K562 (cell line): ENCODE data around the gene WDR93. TPM values are rescaled to one million over a fixed set of nuclear protein-coding genes. Genes with fewer than 3 reads are reported as not detected.

ENCODE experiments used
- BRCA1 ChIP-seq, 2 experiments: fragments of 450-650 bp in 1 of 2; sonication (generic) in 1 of 2; formaldehyde crosslinking in 1 of 2; IDR thresholded peaks; 2 replicates each; pipeline versions ENCODE4 v1.5.0 to v1.6.1; 2017 to 2020; ENCODE audit warnings: mild to moderate bottlenecking in 1 of 2, missing genetic modification reagents in 1 of 2
- ETV5 ChIP-seq: sonication (generic); formaldehyde crosslinking; IDR thresholded peaks from 2 replicates; pipeline ENCODE4 v1.4.0; 2020; ENCODE audit warnings: low read depth, mild to moderate bottlenecking, missing genetic modification reagents
- FOXA3 ChIP-seq, 2 experiments: fragments of 450-650 bp in 1 of 2; sonication (generic) in 1 of 2; formaldehyde crosslinking; IDR thresholded peaks in 1 of 2; conservative IDR thresholded peaks in 1 of 2; 2 replicates each; pipeline versions ENCODE4 v1.4.0 to v1.8.0; 2020 to 2022; ENCODE audit warnings: mild to moderate bottlenecking in 2 of 2, missing genetic modification reagents in 1 of 2
- FOXM1 ChIP-seq, 2 experiments: fragments of 450-650 bp in 1 of 2; sonication (generic) in 1 of 2; formaldehyde crosslinking in 1 of 2; IDR thresholded peaks; 2 replicates each; pipeline versions ENCODE4 v1.6.1 to v1.9.0; 2017 to 2022; ENCODE audit warnings: low read depth in 2 of 2, mild to moderate bottlenecking in 2 of 2, missing genetic modification reagents in 1 of 2, moderate library complexity in 1 of 2
- GTF2B ChIP-seq: IDR thresholded peaks from 2 replicates; pipeline ENCODE4 v1.6.1; 2011; ENCODE audit not compliant: insufficient read length; ENCODE audit errors: extremely low read depth
- ILK ChIP-seq: fragments of 450-650 bp; IDR thresholded peaks from 2 replicates; pipeline ENCODE4 v1.6.1; 2016; ENCODE audit warnings: missing genetic modification characterization, low read depth, mild to moderate bottlenecking, missing compliant biosample characterization, moderate library complexity, borderline replicate concordance
- KAT2B ChIP-seq: IDR thresholded peaks from one replicate; pipeline ENCODE4 v1.6.1; 2012; ENCODE audit warnings: low read depth, mild to moderate bottlenecking, control low read depth, inconsistent platforms, low read length, moderate library complexity
- MITF ChIP-seq: IDR thresholded peaks from 2 replicates; pipeline ENCODE4 v1.6.1; 2014; ENCODE audit warnings: antibody characterized with exemption
- MTA1 ChIP-seq: fragments of 450-650 bp; IDR thresholded peaks from 2 replicates; pipeline ENCODE4 v1.6.1; 2017; ENCODE audit warnings: borderline replicate concordance
- NFATC3 ChIP-seq: fragments of 450-650 bp; IDR thresholded peaks from 2 replicates; pipeline ENCODE4 v1.6.1; 2017; ENCODE audit warnings: mild to moderate bottlenecking
- NFXL1 ChIP-seq: fragments of 450-650 bp; formaldehyde crosslinking; IDR thresholded peaks from 2 replicates; pipeline ENCODE4 v1.4.0; 2021; ENCODE audit warnings: mild to moderate bottlenecking
- NONO ChIP-seq, 2 experiments: fragments of 200-400 bp in 1 of 2; fragments of 450-650 bp in 1 of 2; formaldehyde crosslinking in 1 of 2; IDR thresholded peaks; 2 replicates each; pipeline ENCODE4 v1.6.1; 2017; ENCODE audit warnings: low read depth in 2 of 2, mild to moderate bottlenecking in 2 of 2, moderate library complexity in 2 of 2, low read length in 1 of 2
- PYGO2 ChIP-seq: fragments of 450-650 bp; IDR thresholded peaks from 2 replicates; pipeline ENCODE4 v1.6.1; 2016; ENCODE audit warnings: mild to moderate bottlenecking, missing genetic modification characterization, moderate library complexity, missing compliant biosample characterization
- RREB1 ChIP-seq: fragments of 250-450 bp; sonication (Bioruptor Pico); IDR thresholded peaks from 2 replicates; pipeline ENCODE4 v1.4.0; 2020
- SMAD1 ChIP-seq: fragments of 150-350 bp; IDR thresholded peaks from 2 replicates; pipeline ENCODE4 v1.6.1; 2014; ENCODE audit warnings: low read length, low read depth; ENCODE audit not compliant: partially characterized antibody
- TAF15 ChIP-seq: fragments of 200-400 bp; formaldehyde crosslinking; IDR thresholded peaks from 2 replicates; pipeline ENCODE4 v1.6.1; 2017; ENCODE audit warnings: mild to moderate bottlenecking, low read depth, low read length, moderate library complexity
- ZFP36 ChIP-seq: fragments of 150-350 bp; IDR thresholded peaks from 2 replicates; pipeline ENCODE4 v1.6.1; 2018; ENCODE audit warnings: low read length, low read depth; ENCODE audit not compliant: partially characterized antibody
- ZNF143 ChIP-seq: sonication (generic); formaldehyde crosslinking; IDR thresholded peaks from 2 replicates; pipeline ENCODE4 v1.9.0; 2022; ENCODE audit warnings: mild to moderate bottlenecking, missing genetic modification reagents
- ZNF764 ChIP-seq: fragments of 250-450 bp; sonication (Bioruptor Pico); IDR thresholded peaks from 2 replicates; pipeline ENCODE4 v1.4.0; 2020; ENCODE audit warnings: low read depth, mild to moderate bottlenecking, moderate library complexity
- polyA plus RNA-seq, 8 experiments: library from polyadenylated mRNA; depleted of rRNA in 4 of 8; stranded (reverse) in 5 of 8; unstranded in 3 of 8; fragments of >200 nt; fragmentation: Nextera tagmentation in 2 of 8; fragmentation: Illumina TruSeq in 1 of 8; extraction: Ambion mirVana in 2 of 8; extraction: Trizol in 1 of 8; gene quantifications; 2 replicates each; pipeline versions ENCODE4 v1.2.1 to v1.2.3, GENCODE V29; 2011 to 2014; ENCODE audit warnings: inconsistent platforms in 1 of 8, missing spikeins in 1 of 8
- total RNA-seq, 7 experiments: library from RNA; depleted of rRNA in 6 of 7; stranded (reverse); fragments of >200 nt in 6 of 7; fragmentation: Illumina TruSeq in 2 of 7; extraction: Trizol in 2 of 7; gene quantifications; 2 replicates each; pipeline versions ENCODE4 v1.2.1 to v1.2.3, GENCODE V29; 2011 to 2021; ENCODE audit warnings: low replicate concordance in 1 of 7

WDR93 gene
- total and polyA plus RNA-seq, 9 of the 15 experiments (the other 6 are each of a cell fraction or from before 2014, with no cell fraction given), result not detected

- no peak for TF ChIP-seq FOXM1 (IDR thresholded peaks at IDR 0.05; ENCODE audit: low read depth)
- TF ChIP-seq FOXM1 (CRISPR knock-in tag; IDR thresholded peaks at IDR 0.05; ENCODE audit: low read depth), result peak; percentile 79; the same call in 1 of the 2 replicates
- no peak for TF ChIP-seq KAT2B
- no peak for TF ChIP-seq ZNF764 (CRISPR knock-in tag)
- TF ChIP-seq NONO (IDR thresholded peaks at IDR 0.05; ENCODE audit: low read depth in 2 of 2, low read length in 1 of 2), result no peak
- TF ChIP-seq NFATC3, result no peak
- no peak for TF ChIP-seq BRCA1 (IDR thresholded peaks at IDR 0.05)
- TF ChIP-seq BRCA1 (CRISPR knock-in tag; IDR thresholded peaks at IDR 0.05), result no peak
- TF ChIP-seq SMAD1, result no peak
- TF ChIP-seq ILK (tag), result no peak
- no peak for TF ChIP-seq TAF15
- TF ChIP-seq MITF, result peak; percentile 47; the same call in 1 of the 2 replicates
- peak; percentile 59; the same call in 1 of the 2 replicates for TF ChIP-seq ETV5 (CRISPR knock-in tag)
- TF ChIP-seq MTA1, result no peak
- TF ChIP-seq ZFP36, result no peak
- TF ChIP-seq ZNF143 (CRISPR knock-in tag), result 0 out of 2 replicates have a peak, but pooled peaks have one; percentile 18
- TF ChIP-seq PYGO2 (tag), result no peak
- no peak for TF ChIP-seq NFXL1
- TF ChIP-seq GTF2B, result no peak
- 0 out of 4 replicates have a peak, but pooled peaks of 1 of the 2 experiments have one; percentile 37 for TF ChIP-seq FOXA3 (CRISPR knock-in tag; conservative IDR thresholded peaks at IDR 0.05 in 1 of 2, IDR thresholded peaks at IDR 0.05 in 1 of 2)
- TF ChIP-seq RREB1, result no peak
Measured at GRCh38 chr15:89776274-89777072, 85.9 kb downstream of the WDR93 start, which contains the start of gene MESP2 (continued).
